HG03039 (cell line): Measurements from ENCODE around the gene ZNF217.
A peak's percentile ranks its signal among the peaks of the same experiment; 100 is the strongest.
"Not testable (repeated sequence)": the region's sequence is repeated elsewhere in the genome, so short reads cannot be mapped to it uniquely, and the experiment has no call there.

Experiments
- ATAC-seq: cut with Tn5 transposase; IDR thresholded peaks from one replicate; pipeline ENCODE4 v1.9.1; 2021; ENCODE audit warnings: mild to moderate bottlenecking, moderate library complexity; ENCODE audit not compliant: unreplicated experiment

Gene ZNF217

GRCh38 chr20:53593466-53594007, at the start of gene ZNF217:
TSS of gene ZNF217 (minus strand) at chr20:53593839. CDS start at chr20:53582826, 11,013 bp downstream.
- not testable (repeated sequence) for ATAC-seq

DNA sequence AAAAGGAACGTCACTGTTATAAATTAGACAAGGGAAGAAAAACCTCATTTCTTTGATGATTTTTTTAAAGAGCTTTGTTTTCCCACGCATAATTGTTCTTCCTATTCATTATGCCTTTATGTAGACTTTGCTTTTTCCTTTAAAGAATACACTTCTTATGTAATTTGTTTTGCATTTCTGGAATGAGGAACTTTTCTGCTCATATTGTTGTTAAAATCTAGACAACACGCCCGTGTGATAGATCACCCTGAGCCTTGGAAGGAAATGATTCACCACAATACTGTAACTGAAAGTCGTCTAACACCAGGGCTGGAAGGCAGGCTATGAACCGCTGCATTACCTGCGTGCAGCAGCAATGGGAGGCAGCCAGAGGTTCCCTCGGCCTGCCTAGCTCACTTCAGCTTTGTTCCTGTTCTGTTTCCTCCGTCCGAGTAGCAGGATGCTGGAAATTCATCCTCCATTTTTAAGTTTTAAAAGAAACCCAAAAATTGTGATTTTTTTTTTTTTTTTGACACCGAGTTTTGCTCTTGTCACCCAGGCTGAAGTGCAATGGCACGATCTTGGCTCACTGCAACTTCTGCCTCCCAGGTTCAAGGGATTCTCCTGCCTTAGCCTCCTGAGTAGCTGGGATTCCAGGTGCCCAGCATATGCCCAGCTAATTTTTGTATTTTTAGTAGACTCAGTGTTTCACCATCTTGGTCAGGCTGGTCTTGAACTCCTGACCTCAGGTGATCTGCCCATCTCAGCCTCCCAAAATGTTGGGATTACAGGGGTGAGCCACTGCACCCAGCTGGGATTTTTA, 49.6 kb upstream of the ZNF217 start:
- peak; percentile 92 for ATAC-seq

DNA sequence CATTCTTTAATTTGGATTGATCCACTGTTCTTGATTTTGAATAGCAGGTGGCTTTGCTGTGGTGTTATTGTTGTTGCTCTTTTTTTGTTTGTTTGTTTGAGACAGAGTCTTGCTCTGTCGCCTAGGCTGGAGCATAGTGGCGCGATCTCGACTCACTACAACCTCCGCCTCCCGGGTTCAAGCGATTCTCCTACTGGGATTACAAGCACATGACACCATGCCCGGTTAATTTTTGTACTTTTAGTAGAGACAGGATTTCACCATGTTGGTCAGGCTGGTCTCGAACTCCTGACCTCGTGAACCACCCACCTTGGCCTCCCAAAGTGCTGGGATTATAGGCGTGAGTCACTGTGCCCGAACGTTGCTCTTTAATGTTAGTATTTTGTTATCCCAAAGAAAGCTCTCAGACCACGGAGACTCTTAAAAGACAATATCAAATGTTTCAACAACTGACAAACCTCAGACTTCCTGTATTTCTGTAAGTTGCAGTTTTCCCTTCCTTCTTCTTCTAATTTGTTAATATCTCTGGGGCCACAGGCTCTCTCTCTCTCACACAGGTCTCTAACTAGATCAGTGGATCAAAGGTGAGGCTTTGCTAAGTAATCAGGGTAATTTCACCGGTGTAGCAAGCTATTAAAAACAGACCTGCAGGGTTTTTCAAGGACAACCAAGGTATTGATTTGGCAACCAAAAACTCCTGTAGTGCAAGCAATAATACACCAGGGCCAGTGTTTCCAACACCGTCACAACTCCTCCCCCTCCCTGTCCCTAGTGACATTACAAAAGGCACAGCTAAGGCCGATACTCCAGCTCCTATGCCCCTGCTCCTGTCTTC, 48.8 kb upstream of the ZNF217 start:
- no peak for ATAC-seq

- no peak for ATAC-seq
Observed at GRCh38 chr20:53639647-53640440, 46.2 kb upstream of the ZNF217 start.

GRCh38 chr20:53639128-53639527, 45.5 kb upstream of the ZNF217 start:
- ATAC-seq = no peak

- not testable (repeated sequence) for ATAC-seq
Observed at GRCh38 chr20:53637310-53637709, 43.7 kb upstream of the ZNF217 start.

DNA sequence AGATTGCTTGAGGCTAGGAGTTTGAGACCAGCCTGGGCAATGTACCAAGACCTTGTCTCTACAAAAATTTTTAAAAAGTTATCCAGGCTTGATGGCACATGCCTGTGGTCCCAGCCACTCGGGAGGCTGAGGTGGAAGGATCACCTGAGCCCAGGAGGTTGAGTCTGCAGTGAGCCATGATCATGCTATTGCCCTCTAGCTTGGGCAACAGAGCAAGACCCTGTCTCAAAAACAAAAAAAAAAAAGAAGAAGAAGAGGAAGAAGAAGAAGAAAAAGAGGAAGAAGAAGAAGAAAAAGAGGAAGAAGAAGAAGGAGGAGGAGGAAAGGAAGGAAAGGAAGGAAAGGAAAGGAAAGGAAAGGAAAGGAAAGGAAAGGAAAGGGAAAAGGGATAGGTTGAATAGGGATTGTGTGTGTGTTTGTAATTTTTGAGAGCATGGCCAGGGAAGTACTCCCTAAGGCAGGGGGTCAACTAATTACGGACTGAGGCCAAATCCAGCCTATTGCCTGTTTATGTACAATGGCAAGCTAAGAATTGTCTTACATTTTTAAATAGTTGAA, 43.0 kb upstream of the ZNF217 start:
- ATAC-seq = no peak

DNA sequence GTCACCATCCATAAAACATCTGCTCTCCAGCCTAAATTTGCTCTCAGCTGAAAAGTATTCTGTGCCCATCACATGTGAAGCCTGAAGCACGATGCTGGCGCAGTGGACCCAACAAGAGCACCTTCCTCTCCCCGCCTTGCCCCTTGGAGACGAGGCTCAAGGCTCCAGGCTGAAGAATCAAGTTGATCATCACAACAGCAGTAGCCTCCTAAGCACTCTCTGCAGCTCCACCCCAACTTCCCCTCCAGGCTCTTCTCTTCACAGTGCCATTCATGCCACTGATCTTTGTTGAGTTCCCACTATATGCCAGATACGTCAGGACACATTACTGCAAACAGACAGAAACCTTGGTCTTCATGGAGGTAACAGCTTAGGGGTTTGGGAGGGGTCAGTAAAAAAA, 41.6 kb upstream of the ZNF217 start:
- no peak for ATAC-seq

DNA sequence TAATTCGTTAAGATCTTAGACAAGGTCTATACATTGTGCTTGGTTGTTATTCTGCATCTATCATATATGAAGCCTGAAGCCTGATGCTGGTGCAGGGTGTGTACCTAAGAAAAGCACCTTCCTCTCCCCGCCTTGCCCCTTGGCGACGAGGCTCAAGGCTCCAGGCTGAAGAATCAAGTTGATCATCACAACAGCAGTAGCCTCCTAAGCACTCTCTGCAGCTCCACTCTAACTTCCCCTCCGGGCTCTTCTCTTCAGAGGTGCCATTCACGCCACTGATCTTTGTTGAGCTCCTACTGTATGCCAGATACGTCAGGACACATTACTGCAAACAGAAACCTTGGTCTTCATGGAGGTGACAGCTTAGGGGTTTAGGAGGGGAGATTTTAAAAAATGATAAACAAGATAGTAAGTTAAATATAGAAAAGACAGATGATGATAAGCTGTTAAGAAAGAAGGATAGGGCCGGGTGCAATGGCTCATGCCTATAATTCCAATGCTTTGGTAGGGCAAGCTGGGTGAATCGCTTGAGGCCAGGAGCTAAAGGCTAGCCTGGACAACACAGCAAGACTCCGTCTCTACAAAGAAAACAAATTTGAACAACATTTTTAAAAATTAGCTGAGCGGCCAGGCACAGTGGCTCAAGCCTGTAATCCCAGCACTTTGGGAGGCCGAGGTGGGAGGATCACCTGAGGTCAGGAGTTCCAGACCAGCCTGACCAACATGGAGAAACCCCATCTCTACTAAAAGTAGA, 38.4 kb upstream of the ZNF217 start:
- ATAC-seq = no peak

DNA sequence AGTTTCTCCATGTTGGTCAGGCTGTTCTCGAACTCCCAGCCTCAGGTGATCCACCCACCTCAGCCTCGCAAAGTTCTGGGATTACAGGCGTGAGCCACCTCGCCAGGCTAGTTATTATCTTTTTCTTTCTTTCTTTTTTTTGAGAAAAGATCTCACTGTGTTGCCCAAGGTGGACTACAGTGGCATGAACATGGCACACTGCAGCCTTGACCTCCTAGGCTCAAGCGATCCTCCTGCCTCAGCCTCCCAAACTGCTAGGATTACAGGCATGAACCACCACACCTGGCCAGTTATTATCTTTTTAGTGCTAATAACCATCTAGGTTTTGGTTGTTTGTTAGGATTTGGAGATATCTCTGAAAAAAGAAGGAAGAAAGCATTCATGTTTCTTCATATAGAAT, 35.8 kb upstream of the ZNF217 start:
- ATAC-seq = no peak

GRCh38 chr20:53628758-53629157, 35.1 kb upstream of the ZNF217 start:
- ATAC-seq = not testable (repeated sequence)

GRCh38 chr20:53628076-53628475, 34.4 kb upstream of the ZNF217 start:
- ATAC-seq = no peak

- ATAC-seq = not testable (repeated sequence)
Observed at GRCh38 chr20:53627001-53627400, 33.4 kb upstream of the ZNF217 start.

- no peak for ATAC-seq
Observed at GRCh38 chr20:53626584-53626983, 32.9 kb upstream of the ZNF217 start.

GRCh38 chr20:53625311-53626129, 31.9 kb upstream of the ZNF217 start:
- ATAC-seq = no peak

DNA sequence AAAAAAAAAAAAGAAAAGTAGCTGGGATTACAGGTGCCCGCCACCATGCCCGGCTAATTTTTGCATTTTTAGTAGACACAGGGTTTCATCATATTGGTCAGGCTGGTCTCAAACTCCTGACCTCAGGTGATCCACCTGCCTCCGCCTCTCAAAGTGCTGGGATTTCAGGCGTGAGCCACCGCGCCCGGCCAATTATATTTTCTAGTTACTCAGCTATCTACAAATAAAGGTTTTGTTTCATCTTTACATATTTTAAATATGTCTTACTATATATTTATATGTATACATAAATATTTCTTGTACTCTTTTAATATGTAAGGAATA, 31.2 kb upstream of the ZNF217 start:
- ATAC-seq = not testable (repeated sequence)

DNA sequence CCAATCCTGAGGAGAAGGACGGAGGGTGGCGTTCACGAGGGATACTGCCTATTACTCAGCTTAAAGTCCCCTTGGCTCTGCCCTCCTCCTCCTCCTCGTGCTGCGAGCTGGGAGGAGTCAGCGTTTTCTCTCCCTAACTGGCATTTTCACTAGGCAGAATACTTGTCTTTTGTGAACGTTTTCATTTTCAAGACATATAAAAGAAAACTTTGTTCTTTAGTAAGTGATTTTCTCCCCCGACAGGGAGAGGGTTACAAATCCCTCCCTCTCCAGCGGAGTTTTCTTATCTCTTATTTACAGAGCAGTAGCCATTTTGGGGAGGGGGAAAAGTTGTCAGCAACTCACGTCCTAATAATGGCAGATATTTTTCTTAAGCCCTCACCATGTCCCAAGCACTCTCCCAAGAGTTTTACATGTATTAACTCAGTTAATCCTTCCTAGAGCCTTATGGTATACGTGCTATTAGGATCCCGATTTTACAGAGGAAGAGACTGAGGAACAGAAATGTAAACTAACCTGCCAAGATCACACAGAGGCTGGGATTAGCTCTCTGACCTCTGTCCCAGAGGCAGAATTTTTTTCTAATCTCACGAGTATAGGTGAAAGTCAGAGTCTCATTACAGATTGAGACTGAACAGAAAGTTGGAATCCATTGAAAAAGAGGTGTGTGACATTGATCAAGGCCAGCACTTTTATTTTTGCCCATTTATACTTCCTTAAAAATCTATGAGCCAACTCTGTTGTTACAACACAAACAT, 30.0 kb upstream of the ZNF217 start:
- ATAC-seq = no peak

- ATAC-seq = no peak
Observed at GRCh38 chr20:53623134-53623453, 29.5 kb upstream of the ZNF217 start.
